Measurements from ENCODE around the gene SASH1.

DNA sequence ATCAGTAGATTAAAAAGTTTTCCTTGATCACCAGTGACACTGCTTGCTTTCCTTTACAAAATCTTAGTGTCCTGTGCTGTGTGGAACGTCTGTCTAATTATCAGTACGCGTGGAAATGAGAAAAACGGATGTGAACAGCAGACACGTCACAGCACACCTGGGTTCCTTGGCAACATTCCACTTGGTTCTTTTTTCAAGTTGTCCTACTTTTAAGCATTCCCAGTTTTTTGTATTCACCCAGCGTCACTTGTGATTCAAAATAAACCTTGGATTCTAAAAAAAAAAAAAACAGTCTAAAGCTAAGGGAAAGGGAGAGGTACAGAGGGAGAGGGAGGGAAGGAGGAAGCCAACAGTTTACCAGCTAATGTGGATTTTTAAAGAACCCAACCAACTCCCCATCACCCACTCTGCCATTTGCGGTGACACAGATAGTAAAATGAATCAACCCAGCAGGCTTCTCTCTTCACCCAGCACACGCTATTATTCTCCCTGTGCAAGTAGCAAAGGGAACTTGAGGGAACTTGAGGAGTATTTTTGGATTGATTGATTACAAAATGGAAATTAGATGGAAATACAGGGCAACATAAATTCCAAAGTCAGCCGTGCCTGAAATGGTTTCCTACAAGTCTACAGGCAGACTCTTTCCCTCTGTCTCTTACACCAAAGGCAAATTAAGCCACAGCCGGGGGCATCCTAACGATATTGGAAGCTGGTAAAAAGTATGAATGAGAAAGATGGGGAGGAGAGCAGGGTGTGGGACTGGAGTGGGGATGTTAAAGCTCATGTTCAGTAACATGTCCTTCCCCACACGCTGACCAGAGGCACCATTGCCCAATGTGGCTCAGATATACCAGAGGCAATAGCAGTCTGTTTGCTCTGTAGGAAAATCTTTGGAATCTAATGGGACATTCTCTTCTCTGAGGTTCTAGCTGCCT is 129.8 kb downstream of the SASH1 start:
- TF ChIP-seq GATA2 (IDR thresholded peaks at IDR 0.05; ENCODE audit: low read depth, low read length) (no peak), GATA3 (IDR thresholded peaks at IDR 0.05; ENCODE audit: low read depth, low read length) (no peak)

Data from SH-SY5Y (cell line).